Fibroblast of mammary gland (primary cell): Measurements from ENCODE around the gene QSOX1.

Source experiments
- DNase-seq: peaks from one replicate; pipeline ENCODE4 v3.0.0-alpha.2; 2010; ENCODE audit warnings: low read depth
- H3K4me3 ChIP-seq: 2 replicates; pipeline ENCODE4 v1.5.1; 2011; ENCODE audit warnings: low read depth, mild to moderate bottlenecking, low read length, moderate library complexity; ENCODE audit not compliant: control insufficient read depth
- CTCF ChIP-seq: conservative IDR thresholded peaks from 2 replicates; pipeline ENCODE4 v1.5.1; 2011; ENCODE audit warnings: low read depth, low read length, inconsistent platforms; ENCODE audit not compliant: control insufficient read depth, insufficient read depth

QSOX1 gene

DNA sequence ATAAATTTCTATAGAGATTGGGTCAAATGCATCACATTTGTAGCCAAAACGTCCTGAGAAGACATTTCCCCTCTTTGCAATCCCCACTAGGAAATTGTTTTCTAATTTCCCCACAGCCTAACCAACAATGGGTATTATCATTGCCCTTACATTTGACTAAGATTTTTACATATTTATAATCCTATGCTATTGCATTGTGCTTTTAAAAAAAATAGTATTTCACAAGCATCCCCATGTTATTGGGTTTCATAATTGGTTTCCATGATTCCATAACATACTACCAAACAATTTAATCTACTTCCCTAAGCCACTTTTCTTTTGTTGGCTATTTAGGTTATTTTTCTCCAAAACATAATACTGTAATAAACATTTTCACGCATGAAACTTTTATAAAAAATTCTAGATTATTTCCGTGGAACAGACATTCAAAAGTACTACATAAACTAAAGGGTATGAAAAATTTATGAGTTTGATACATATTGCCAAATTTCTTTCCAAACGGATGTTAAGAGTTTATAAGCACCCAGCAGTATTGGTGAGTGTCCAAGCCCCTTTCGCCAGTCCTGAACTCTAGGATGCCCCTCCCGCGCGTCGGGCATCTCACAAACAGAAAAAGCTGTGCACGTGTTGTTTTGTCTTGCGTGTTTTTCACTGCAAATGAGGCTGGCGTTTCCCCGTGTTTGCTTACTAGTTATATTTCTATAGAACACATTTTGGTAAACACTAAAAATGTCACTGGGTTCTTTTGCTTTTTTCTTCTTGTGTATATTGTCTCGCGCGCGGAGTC, 73.4 kb downstream of the QSOX1 start:
- DNase-seq = no peak
- no peak overlapping the region for H3K4me3 ChIP-seq
- no peak for TF ChIP-seq CTCF

DNA sequence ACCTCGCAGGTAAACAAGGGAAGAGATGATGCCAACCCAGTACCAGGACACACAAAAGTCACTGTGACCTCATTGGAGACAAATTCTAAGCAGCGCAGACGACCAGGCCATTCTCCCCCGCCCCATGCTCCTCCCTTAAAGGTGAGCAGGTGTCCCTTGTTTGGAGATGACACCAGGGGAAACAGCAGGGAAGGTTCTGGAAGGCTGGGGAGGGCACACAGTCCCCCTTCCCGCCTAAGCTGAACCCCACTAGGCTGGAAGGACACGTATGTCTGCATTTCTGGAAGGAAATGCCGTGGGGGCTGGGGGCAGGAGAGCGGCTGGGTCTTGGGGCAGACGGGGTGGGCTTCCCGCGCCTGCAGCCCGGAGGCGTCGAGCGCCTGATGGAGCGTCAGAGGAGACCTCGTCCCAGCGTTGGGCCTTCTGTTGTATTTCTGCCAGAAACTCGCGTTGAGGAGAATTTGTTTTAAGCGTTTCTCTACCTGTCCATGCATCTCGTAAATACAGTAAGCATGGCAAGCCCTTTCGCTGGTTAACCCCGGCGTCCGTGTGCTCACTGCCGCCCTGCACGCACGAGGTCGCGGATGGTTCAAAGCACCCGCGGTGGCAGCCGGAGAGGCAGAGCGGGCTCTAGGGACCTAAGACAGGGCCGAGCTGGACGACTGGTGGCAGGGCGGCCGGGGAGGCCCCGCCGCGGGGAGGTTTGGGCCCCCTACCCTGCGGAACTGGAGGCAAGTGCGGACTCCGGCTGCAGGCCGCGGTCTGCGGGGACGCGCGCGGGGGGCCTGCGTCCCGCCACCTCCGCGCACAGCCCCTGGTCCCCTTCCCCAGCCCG, 74.2 kb downstream of the QSOX1 start:
- DNase-seq = no peak
- H3K4me3 ChIP-seq = peak overlapping the region; percentile 45
- TF ChIP-seq CTCF = no peak

GRCh38 chr1:180229483-180230415, 75.1 kb downstream of the QSOX1 start, which contains the start of gene LHX4:
TSS of gene LHX4 (plus strand) at chr1:180230264. CDS start at chr1:180230530, 266 bp downstream.
- no peak for TF ChIP-seq CTCF
- H3K4me3 ChIP-seq = peak within 1 kb of the TSS; percentile 45
- peak; percentile 20 for DNase-seq

- no peak for DNase-seq
- H3K4me3 ChIP-seq = peak overlapping the region; percentile 45
Measured at GRCh38 chr1:180230416-180230790, 75.7 kb downstream of the QSOX1 start.

GRCh38 chr1:180230791-180231505, 76.3 kb downstream of the QSOX1 start:
- no peak for TF ChIP-seq CTCF
- peak overlapping the region; percentile 17 for H3K4me3 ChIP-seq
- peak; percentile 26 for DNase-seq

More at GRCh38 chr1:180230416-180230790, 75.7 kb downstream of the QSOX1 start:
- no peak for TF ChIP-seq CTCF
